G401 (cell line): Measurements from ENCODE around the gene SEC14L3. TPM values are rescaled to one million over a fixed set of nuclear protein-coding genes. Genes with fewer than 3 reads are reported as not detected.
"Not testable (repeated sequence)": the region's sequence is repeated elsewhere in the genome, so short reads cannot be mapped to it uniquely, and the experiment has no call there.

Experiments used
- DNase-seq: peaks from one replicate; pipeline ENCODE4 v3.0.0-alpha.2; 2015; ENCODE audit warnings: low spot score
- in situ Hi-C: cut with HindIII; loops from 2 replicates; pipeline ENCODE4 v1.10.0; 2016; ENCODE audit warnings: low sequenced_read_pairs, mixed read lengths
- total RNA-seq: library from RNA; depleted of rRNA; stranded (reverse); fragments of >200 nt; shearing (Covaris generic); gene quantifications from 2 replicates; pipeline ENCODE4 v1.2.3, GENCODE V29; 2014

SEC14L3 gene
- total RNA-seq, 1 experiment from 2014 or later = not detected

GRCh38 chr22:30488121-30488520, 16.3 kb upstream of the SEC14L3 start:
- in situ Hi-C loops = no loop called here
- DNase-seq = no peak

- in situ Hi-C loops = no loop called here
- no peak for DNase-seq
These were observed 14.9 kb upstream of the SEC14L3 start for GRCh38 chr22:30486661-30487115.

GRCh38 chr22:30486118-30486517, 14.3 kb upstream of the SEC14L3 start:
- no peak for DNase-seq
- in situ Hi-C loops = no loop called here

- DNase-seq = peak; percentile 43
- in situ Hi-C loops = no loop called here
These were observed 13.7 kb upstream of the SEC14L3 start for GRCh38 chr22:30485362-30485988.

GRCh38 chr22:30483169-30483568, 11.4 kb upstream of the SEC14L3 start:
- in situ Hi-C loops = no loop called here
- DNase-seq = no peak

GRCh38 chr22:30481711-30482110, 9.9 kb upstream of the SEC14L3 start:
- in situ Hi-C loops = no loop called here

GRCh38 chr22:30479981-30480380, 8.2 kb upstream of the SEC14L3 start:
- in situ Hi-C loops = no loop called here
- DNase-seq = no peak

More at GRCh38 chr22:30481711-30482110, 9.9 kb upstream of the SEC14L3 start:
- no peak for DNase-seq

GRCh38 chr22:30474683-30475424, 3.0 kb upstream of the SEC14L3 start:
- DNase-seq = no peak
- in situ Hi-C loops = no loop called here

GRCh38 chr22:30474121-30474520, 2.3 kb upstream of the SEC14L3 start:
- in situ Hi-C loops = no loop called here
- no peak for DNase-seq

- in situ Hi-C loops = no loop called here
- DNase-seq = no peak
These were observed 1.3 kb upstream of the SEC14L3 start for GRCh38 chr22:30472994-30473720.

GRCh38 chr22:30470655-30471054, 1.2 kb downstream of the SEC14L3 start:
- no peak for DNase-seq
- in situ Hi-C loops = no loop called here

- in situ Hi-C loops = no loop called here
- no peak for DNase-seq
These were observed 2.7 kb downstream of the SEC14L3 start for GRCh38 chr22:30469165-30469564.

GRCh38 chr22:30460555-30460954, 11.3 kb downstream of the SEC14L3 start:
- in situ Hi-C loops, DNase-seq: not testable (repeated sequence)

GRCh38 chr22:30460147-30460546, 11.7 kb downstream of the SEC14L3 start:
- in situ Hi-C loops = no loop called here
- DNase-seq = no peak

GRCh38 chr22:30459181-30460052, 12.4 kb downstream of the SEC14L3 start:
- in situ Hi-C loops = no loop called here
- DNase-seq = no peak

- in situ Hi-C loops = no loop called here
- no peak for DNase-seq
These were observed 13.8 kb downstream of the SEC14L3 start for GRCh38 chr22:30457981-30458380.

GRCh38 chr22:30455075-30455840, 16.6 kb downstream of the SEC14L3 start:
- DNase-seq = no peak
- in situ Hi-C loops = no loop called here

GRCh38 chr22:30453731-30454510, 17.9 kb downstream of the SEC14L3 start:
- DNase-seq = peak; percentile 19
- in situ Hi-C loops = no loop called here
